CD4-positive, alpha-beta T cell treated with Interleukin-6 for 4 hours (primary cell): ENCODE results near the gene THBS4.

Source experiments
- DNase-seq: peaks from one replicate; pipeline ENCODE4 v3.0.0-alpha.2; 2020; ENCODE audit warnings: mixed read lengths

Gene THBS4

DNA sequence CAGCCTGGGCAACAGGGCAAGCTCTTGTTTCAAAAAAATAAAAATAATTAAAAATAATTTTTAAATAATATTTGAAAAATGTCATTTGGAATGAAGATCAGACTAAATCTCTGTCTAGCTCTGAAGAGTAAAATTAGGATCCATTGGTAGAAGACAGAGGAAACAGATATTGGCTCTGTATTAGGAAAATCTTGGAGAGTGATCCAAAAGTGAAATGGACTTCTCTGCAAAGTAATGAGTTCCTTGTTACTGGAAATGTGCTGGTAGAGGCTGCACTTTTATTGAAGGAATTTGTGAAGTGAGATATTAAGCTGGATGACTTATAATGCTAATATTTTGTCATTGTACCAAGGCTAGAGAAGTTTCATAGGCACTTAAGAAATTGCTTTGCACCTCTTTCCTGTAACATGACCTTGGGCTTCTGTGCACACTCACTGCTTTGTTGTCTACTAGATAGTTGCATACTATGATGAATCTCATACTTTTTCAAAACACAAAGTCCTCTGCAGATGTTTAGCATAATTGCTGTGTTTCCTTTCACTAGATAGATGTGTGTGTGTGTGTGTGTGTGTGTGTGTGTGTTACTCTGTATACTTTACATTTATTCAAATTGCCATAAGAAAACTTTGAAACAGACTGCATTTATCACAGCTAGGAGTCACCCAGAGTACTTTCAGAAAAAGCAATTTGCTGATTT, 13.1 kb downstream of the THBS4 start:
- no peak for DNase-seq

DNA sequence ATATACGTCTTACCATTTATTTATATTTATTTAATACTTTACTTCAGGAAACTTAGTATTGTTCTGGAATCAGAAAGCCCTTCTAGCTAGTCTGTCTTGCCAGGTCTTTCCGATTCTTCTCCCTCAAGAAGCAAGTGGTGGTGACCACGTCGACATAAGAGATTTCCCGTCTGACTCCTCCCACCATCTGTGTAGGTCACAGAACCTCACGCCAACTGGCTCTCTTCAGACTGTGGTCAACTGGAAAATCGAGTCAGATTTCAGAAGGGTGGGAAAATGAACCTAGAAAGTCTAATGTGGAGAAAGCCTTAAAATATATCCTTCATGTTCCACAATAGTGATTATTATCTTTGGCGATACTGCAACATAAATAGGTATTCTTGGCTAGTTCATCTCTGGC, 17.3 kb downstream of the THBS4 start:
- DNase-seq: no peak

DNA sequence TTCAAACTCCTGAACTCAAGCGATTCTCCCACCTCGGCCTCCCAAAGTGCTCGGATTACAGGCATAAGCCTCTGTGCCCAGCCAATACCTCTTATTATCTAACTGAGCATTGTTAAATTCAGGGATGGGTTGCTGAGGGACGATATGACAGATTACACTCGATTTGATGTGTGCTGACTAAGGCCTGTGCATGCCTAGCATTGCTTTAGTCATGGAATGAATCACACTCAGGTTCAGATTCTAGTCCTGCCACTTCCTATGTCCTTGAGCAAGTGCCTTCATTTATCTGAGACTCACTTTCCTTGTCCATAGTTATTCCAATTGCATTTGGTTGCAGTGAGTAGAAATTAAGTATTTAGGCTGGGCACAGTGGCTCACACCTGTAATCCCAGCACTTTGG, 19.5 kb downstream of the THBS4 start:
- DNase-seq: no peak

DNA sequence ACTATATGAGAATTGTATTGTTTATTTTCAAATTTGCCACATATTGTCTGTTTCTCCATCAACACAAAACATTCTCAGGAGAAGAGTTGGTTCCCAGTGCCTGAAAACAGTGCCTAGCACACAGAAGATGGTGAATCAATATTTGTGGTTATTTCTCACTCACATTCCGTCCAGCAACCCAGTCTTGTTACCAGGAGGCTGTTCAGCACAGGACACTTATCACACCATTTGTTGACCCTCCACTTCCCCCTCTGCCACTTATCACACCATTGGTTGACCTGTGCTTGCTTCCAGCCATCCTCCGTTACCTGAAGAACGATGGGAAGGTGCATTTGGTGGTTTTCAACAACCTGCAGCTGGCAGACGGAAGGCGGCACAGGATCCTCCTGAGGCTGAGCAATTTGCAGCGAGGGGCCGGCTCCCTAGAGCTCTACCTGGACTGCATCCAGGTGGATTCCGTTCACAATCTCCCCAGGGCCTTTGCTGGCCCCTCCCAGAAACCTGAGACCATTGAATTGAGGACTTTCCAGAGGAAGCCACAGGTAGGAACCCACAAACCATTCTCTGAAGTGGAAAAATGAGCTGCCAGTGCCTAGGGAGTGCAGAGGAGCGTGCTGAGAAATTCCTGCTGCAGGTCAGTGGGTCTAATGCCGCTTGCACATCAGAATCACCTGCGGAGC, 20.5 kb downstream of the THBS4 start:
- DNase-seq: no peak

DNA sequence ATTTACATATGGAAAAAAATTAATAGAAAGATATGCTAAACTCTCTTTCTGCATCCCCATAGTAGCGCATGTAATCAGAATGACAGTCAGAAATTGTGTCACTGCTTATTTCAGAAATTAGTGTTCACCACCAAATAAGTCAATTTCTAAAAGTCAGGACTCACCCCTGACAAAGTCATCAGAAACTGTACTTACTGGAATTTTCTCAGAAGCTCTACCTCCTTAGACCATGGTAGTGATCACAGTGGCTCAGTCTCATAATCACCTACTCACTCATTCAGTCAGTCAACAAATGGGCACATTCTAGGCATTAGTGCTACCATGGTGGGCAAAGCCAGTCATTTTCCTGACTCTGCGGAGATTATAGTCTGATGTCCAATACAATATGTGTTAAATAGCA, 22.0 kb downstream of the THBS4 start:
- DNase-seq: no peak

DNA sequence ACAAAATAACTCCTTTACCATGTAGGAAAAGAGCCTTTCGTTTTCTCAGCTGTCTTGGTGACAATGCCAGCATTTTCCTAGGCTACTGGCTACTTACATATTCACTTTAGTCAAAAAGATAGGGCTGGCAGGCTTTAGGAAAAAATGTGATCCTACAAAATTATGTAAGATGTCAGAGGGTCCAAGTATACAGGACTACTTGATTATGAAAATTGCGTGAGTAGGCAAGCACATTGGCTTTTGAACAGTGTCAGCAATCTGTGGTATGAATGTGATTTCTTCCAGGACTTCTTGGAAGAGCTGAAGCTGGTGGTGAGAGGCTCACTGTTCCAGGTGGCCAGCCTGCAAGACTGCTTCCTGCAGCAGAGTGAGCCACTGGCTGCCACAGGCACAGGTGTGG, 22.8 kb downstream of the THBS4 start:
- DNase-seq: no peak

DNA sequence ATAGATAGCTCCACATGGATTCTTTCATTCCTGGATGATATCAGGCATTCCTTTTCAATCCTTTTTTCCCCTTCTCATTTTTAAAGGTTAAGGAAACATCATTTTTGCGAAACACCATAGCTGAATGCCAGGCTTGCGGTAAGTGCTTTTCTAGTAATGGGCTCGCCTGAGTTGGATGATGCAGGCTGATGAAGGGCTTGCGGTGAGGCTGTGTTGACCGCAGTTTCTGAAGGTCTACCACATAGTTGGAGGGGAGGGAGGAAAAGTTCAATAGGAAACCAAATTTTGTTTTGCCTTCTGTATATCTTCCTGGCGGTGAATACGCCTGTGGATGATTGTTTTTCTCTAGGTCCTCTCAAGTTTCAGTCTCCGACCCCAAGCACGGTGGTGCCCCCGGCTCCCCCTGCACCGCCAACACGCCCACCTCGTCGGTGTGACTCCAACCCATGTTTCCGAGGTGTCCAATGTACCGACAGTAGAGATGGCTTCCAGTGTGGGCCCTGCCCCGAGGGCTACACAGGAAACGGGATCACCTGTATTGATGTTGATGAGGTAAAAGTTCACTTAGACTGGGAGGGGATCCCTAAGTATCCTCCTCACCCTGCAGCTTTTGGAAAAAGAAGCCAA, 24.3 kb downstream of the THBS4 start:
- DNase-seq: no peak

DNA sequence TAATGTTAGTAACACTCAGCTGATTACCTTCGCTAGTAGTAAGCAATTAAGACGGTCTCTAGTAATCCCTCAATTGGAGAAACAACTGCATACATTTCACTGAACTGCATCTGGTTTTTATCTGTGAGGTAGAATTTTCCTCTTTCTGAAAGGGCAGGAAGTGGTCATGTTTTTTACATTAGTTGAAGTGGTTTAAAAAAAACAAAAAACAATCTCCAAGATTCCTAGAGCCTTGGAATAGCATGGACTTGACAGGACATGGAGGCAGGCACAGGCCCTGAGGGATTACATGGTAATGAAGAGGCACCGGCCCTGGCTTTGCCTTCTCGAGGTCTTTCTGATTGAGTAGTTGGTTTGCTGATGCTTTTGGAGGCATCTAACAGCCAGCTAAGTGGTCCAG, 25.8 kb downstream of the THBS4 start:
- DNase-seq: no peak

DNA sequence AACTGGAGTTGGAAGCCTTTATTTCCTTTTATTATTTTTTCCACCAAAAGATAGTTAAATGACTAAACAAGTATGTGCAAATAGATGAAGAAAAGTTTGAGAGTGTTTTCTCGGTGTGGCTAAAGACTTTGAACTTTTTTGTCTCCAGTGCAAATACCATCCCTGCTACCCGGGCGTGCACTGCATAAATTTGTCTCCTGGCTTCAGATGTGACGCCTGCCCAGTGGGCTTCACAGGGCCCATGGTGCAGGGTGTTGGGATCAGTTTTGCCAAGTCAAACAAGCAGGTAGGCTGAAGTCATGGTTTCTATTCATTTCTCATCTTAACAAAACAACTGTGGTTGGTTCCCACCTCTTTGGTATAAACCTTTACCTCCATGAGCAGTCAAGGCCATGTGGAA, 26.4 kb downstream of the THBS4 start:
- DNase-seq: no peak

DNA sequence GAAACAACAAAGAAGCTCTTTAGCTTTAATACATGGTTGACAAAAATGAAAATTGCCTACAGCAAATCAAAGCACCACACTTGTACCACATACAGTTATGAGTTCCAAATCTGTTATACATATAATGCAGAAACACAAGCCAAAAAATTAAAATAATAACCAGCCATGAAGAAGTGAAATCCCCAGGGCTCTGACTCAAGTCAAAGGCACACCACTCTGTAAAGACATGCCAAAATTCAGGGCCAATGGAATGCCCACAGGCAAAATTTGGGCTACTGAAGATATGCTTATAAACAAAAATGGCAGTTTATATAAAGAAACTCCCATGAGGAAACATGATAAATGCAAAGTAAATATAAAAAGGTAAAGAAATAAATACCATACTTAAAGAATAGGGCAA, 29.0 kb downstream of the THBS4 start:
- DNase-seq: no peak

DNA sequence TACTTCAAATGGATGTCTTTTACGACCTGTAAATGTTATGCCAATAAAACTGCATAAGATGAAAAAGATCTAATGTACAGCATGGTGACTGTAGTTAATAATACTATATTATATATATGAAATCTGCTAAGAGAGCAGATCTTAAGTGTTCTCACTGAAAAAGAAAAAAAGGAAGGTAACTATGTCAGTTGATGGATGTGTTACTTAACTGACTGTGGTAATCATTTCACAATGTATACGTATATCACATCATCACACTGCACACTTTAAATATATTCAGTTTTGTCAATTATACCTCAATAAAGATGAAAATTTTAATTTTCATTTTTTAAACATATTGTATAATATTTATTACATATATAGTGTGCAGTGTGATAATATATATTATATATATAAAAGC, 31.9 kb downstream of the THBS4 start:
- no peak for DNase-seq

DNA sequence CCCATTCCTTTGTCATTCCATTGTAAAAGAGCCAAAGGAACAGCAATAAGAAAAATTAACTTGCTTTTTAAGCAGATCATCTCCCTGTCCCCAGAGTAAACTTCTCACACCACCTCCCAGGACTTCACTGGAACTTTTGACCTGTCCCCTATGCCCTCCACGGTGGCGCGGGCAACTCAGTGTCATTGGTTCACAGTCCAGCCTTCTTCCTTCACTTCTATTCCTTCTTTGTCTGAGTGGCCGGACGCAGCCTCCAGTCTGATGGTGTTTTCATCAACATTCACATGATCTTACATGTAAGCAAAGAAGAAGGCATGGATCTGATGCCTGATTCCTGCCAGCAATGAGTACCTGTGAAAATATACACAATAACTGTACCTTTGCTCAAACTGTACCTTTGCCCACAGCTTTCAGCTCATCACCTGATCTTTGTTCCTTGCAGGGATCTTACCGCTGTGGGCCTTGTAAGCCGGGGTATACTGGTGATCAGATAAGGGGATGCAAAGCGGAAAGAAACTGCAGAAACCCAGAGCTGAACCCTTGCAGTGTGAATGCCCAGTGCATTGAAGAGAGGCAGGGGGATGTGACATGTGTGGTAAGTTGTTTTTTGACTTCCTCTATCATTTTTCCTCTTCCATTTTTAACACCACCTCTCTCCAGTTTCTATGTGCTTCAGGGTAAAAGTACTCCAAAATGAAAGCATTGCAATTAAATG, 32.5 kb downstream of the THBS4 start:
- DNase-seq: no peak

DNA sequence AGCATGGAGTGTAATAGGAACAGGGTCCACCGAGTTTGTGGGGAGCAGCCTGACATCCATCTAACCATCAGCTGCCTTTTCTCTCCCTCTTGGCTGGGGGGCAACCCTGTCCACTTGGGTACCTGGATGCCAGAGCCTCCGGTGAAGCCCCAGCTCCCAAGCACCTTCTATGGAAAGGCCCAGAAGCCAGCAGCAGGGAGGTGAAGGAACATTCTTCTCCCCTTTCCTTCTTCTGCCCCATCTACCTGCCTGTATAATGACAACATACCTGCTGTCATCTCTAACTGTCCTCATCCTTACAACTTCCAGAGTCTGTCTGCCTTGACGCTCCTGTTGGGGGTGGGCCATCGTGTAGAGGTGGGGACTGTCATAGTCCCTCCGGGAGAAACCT, 33.1 kb downstream of the THBS4 start:
- DNase-seq: no peak

DNA sequence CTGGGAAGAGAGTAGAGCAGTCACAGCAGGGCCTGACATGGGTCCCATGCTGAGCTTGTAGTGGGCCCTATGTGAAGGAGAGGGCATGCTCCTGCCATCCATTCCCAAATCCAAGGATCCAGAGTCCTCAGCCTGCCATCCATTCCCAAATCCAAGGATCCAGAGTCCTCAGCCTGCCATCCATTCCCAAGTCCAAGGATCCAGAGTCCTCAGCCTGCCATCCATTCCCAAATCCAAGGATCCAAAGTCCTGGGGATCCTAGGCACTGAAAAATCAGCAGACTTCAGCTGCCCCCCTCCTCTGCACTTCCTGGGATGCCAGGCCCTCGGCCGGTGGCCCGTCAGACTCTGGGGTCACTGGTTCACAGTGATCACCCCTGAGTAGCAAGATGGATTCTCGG, 33.6 kb downstream of the THBS4 start:
- no peak for DNase-seq

DNA sequence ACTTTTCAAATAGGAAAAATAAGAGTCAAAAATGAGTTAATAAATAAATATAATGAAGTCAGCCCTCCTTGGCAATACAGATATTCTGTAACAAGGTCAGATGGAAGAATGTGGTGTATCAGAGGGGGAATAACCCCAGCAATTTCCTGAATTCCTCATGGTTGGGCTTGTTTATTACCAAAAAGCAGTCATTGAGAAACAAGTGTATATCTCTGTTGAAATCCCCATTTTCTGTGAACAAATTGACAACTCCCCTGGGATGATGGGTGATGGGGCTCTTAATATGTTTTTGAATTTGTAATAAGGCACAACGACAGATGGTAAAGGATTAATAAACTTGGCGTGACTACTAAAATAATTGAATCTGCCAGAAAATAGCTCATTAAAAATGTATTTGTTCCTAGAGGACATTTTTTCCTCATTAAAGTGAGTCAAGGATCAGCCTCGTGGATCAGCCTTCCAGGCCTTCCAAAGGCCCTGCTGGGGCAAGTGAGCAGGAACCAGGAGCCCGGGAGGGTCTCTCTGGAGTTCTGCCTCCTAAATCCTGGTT, 34.2 kb downstream of the THBS4 start:
- DNase-seq: no peak

DNA sequence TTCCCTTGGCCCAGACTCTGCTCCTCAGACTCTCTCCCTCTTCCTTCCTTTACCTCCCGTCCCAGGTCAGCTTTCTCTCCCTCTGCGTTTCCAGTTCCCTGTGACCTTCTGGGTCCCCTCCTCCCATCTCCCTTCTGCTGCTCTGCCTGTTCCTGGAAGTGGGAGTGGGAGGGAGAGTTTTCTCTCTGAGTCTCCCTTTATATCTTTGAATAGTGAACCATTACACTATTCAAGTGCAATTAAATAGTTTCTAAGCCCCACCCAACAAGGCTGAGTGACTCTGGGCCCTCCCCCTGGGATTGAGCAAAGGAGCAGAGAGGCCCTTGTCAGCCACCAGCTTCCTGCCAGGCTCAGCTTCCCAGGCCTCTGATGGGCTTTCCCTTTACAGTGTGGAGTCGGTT, 34.8 kb downstream of the THBS4 start:
- DNase-seq: no peak

DNA sequence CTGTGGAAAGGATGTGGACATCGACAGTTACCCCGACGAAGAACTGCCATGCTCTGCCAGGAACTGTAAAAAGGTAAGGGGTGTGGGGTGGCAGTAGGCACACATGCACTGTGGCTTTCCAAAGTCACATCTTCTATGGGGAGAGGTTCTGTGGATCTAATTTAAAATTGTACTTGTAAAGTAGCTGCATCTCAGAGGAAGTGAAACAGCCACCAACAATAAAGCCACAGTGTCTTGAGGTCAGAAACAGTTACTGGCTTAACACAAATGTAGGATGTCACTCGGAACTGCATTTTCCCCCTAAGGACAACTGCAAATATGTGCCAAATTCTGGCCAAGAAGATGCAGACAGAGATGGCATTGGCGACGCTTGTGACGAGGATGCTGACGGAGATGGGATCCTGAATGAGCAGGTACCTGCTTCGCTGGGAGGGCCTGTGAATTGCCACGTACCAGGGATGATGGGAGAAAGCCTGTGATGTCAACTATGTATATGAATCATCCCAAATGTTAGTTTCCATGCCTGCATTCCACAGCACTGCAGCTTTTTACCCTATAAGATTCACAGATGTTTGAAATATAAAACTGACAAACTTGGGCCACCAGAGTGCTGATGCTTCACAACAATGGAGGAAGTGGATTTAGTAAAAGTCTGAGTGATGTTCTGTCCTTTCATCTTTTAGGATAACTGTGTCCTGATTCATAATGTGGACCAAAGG, 35.3 kb downstream of the THBS4 start:
- DNase-seq: no peak

DNA sequence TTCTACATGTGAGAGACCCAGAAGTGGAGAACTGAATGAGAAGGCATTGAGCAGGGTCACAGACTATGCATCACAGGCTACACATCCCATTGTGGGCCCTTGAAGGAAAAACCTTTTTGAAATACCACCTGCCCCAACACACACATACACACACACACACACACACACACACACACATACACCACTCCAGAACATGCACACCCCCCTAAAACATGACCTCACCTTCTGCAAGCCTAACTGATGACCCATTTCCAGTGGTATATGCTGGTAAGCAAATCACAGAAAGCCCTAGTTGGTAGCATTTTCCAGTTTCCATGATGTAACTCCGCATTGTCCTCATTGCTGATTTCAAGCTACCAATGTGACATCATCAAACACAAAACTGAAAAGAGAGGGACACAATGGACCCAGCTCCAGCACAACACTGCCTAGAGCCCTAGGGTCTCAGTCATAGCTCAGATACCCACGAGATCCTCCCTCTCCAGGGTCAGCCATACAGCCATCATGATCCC, 36.4 kb downstream of the THBS4 start:
- DNase-seq: no peak

DNA sequence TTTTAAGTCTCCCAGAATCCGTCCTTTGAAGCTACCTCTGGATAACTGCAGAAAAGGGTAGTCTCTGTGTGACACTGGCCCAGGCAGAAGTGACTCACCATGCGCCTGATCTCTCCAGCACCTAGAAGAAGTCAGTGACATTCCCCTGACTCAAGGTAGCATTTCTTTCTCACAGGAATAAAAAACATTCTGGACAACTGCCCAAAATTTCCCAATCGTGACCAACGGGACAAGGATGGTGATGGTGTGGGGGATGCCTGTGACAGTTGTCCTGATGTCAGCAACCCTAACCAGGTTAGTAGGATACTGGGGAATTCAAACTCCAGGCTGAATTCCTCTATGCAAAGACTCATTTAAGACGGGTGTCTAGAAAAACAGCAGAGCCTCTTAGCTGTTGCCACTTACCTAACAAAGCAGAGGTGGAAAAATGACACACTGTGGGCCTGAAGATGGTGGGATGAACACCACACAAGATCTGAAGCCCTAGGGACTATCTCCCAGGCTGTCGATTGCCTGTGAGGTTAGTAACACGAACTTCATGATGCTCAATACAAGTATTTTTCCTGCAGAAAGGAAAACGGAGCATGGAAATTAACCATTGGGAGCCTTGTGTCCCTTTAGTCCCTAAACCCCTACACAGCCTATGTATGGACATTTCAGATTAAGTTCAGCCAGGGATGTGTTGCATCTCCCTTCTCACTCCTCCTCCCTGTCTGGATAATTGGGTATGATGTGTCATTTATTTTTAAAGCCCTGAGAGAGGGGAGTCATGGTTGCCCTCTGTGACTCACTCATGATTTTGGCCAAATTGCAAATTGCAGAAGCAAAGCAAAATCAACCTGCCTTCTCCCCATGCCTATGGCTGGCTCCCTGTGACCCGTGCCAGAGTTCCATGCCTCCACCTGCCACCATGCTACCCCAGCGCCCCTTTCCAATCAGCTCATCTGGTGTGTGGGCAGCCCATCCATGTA, 37.2 kb downstream of the THBS4 start:
- DNase-seq: no peak

DNA sequence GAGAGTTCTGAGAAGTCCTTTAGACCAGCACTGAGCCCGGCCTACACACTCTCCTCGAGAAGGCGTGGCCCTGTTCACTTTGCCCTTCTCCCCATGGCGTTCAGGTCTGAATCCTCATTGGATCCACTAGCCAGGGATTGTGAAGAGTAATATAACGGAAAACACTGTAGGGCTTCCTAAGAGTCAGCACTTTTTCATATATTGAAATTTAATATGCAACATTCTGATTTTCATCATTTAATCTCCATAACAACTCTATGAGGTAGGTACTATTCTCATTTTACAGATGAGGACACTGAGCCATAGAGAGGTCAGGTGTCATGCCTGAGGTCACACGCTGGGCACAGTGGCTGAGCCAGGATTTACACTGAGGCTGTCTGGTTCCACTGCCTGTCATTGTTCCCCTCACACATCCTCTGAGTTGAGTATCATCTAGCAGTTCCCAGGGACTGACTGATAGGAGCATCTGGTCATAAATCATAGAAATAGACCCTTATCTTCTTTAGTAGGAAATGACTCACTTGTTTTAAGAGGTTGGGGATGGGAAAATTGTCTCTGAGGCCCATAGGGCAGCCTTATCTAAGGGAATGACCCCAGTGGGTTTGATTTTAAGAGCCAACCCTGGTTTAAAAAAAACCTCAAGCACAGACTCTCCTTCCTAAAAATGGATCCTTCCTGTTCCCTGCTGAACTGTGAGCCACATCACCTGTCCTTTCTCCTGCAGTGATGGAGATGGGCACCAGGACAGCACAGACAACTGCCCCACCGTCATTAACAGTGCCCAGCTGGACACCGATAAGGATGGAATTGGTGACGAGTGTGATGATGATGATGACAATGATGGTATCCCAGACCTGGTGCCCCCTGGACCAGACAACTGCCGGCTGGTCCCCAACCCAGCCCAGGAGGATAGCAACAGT, 41.2 kb downstream of the THBS4 start:
- no peak for DNase-seq
